SW480 (cell line): ENCODE measurements around the gene PCNX1.

Experiments
- DNase-seq: peaks from one replicate; pipeline ENCODE4 v3.0.0-alpha.2; 2016; ENCODE audit warnings: low spot score

Gene PCNX1

DNA sequence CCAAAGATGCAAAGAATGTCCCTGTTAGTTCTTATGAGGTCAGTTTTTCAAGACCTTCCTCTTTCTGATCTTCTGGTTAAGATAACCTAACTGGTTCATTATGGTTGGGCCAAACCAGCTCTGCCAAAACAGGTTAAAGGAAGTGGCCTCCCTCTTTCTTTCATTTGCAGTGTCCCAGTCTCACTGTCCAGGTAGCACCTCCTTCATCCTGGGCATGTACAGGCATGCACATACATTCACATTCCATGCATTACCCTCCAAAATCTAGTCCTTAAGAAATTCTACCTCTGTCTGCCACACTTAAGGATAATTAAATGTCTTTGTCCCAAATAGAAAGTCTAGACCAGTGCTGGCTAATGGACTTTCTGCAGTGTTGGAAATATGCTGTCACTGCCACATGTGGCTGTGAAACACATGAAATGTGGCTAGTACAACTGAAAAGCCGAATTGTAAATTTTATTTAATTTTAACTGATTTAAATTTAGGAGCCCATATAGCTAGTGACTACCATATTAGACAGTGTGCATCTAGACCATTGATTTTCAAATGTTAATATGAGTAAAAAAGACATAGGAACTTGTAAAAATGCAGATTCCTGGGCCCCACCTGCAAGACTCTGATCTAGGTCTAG, 169.3 kb downstream of the PCNX1 start:
- DNase-seq = no peak

DNA sequence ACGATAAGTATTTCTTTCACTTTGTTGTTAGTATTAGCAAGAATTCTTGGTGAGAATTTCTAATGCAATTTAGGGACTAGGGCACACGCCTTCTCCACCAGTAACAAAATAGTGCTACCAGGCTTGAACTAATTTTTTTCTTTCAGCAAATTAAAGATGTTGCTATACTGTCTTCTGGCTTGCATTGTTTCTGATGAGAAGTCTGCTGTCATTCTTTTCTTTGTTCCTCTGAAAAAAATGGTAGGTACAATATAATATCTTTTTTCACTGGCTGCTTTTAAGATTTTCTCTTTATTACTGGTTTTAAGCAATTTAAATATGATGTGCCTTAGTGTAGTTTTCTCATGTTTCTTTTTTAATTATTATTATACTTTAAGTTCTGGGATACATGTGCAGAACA, 171.2 kb downstream of the PCNX1 start:
- DNase-seq = peak; percentile 22

DNA sequence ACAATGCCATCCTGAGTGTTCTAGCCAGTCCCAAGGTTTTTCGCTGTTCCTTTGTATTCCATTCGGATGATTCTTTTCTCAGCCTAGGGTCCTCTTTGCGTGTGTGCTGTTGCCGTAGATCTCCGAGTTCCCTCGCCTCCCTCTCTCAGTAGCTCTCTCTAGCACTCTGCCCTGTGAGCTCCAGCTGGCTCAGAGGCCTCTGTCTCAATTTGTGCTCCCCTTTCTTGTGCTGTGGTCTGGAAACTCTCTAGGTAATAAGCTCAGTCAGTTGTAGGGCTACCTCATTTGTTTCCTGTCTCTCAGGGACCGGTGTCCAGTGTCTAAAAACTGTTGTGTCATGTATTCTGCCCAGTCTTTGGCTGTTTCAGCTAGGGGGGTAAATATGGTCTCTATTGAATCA, 179.3 kb downstream of the PCNX1 start:
- DNase-seq = no peak

DNA sequence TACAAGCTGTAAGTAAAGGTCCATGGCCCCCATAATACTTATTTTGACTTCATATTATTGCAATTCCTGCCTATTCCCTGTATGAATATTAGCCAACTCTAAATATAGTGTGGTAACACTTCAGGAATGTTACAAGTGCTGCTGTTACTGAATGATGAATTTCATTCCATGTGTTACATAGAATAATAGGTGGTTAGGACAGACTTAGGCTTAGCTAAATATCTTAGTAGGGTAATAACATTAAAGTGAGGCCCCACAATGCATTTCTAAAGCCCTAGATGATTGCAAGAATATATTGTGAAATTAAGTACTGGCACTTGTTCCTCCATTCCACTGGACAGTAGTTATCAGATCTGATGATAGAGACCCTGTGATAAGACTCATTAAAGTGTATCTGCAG, 182.7 kb downstream of the PCNX1 start:
- DNase-seq = no peak

DNA sequence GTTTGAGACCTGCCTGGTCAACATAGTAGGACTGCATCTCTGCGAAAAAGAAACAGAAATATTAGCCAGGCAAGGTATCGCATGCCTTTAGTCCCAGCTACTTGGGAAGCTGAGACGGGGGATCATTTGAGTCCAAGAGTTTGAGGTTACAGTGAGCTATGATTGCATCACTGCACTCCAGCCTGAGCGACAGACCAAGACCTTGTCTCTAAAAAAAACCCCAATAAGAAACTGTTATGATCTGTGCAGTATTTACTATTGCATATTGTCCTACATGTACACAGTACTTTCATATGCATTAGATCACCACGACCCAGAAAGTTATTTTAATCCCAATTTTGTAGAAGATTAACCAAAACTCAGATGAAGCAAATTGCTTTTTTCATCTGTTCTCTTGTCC, 187.5 kb downstream of the PCNX1 start:
- no peak for DNase-seq

DNA sequence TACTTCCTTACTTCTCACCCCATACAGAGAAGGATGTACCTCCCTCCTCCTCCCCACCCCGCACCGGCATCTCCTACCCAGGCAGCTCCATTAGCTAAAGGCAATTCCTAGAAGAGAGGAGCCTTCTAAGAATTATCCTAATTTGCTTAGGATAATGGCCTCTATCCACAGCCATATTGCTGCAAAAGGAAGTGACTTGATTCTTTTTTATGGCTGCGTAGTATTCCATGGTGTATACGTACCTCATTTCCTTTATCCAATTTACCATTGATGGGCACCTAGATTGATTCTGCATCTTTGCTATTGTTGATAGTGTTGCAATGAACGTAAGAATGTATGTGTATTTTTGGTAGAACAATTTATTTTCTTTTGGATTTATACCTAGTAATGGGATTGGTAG, 189.7 kb downstream of the PCNX1 start:
- no peak for DNase-seq

DNA sequence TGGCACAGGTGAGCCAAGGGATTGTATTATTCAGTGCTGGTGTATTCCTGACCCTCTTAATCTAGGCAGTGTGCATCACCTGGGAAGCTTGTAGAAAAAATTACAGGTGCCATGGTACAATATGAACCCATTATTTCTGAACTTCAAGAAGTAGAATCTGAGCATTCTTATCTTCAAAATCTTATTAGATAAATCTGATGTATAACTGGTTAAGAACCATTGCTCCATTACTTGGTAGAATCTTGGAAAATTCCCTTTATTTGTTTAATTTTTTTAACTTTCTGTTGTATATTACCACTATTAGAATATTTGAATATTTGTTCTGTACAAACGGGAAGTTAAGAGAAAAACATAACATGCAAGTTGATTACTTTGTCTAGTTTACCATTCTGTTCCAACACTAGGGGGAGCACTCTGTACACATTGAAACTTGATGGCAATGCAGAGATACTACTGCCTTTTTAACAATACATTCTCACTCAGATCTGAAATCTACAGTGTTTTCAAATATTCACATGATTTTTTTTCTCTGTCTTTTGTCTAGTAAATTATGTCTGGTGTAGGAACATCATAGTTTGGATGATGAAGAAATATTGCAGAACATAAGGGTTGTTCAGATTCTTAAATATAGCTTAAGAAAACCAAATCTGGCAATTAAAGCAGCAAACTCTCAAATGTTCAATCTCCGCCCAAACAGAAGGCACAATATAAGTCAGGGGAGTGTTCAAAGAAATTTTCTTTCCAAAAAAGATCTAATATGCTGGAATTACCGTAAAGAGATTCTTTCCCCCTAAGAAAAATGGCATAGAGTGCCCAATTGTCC, 196.6 kb downstream of the PCNX1 start:
- DNase-seq = peak; percentile 65

DNA sequence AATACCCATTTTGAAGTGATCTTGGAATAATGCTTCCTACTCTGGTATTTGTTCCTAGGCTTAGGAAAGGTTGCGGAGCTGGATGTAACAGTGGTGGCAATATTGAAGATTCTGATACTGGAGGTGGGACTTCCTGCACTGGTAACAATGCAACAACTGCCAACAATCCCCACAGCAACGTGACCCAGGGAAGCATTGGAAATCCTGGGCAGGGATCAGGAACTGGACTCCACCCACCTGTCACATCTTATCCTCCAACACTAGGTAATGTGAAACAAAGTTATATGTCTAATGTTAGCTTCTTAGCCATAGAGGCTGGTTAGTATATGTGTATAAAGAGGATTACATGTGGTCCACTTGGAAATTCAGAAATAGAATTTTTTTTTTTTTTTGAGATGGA, 197.9 kb downstream of the PCNX1 start:
- DNase-seq = no peak

DNA sequence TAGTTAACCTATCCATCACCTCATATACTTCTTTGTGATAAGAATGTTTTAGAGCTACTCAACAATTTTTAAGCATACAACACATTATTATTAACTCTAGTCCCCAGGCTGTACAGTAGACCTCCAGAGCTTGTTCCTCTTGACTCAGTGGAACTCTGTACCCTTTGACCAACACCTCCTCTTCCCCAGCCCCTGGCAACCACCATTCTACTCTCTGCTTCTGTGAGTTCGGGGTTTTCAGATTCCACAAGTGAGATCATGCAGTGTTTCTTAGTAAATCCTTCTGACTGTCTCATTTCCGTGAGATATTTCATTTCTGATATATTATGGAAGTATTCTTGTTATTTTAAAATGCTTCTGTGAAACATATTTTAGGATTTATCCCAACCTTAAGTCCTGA, 200.7 kb downstream of the PCNX1 start:
- no peak for DNase-seq

DNA sequence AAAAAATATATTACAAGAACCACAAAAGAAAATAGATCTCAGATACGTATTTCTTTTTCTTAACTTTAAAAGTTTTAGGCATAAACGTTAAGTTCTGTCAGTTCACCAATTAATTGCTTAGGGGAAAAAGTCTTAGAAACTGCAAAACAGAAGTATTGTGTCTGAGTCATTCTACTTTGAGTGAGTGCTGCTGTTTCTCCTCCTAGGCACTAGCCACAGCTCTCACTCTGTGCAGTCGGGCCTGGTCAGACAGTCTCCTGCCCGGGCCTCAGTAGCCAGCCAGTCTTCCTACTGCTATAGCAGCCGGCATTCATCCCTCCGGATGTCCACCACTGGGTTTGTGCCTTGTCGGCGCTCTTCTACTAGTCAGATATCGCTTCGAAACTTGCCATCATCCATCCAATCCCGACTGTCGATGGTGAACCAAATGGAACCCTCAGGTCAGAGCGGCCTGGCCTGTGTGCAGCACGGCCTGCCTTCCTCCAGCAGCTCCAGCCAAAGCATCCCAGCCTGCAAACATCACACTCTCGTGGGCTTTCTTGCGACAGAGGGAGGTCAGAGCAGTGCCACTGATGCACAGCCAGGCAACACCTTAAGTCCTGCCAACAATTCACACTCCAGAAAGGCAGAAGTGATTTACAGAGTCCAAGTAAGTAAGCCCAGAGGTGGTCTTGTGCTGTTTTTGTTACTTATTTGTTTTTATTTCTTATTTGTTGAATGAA, 201.3 kb downstream of the PCNX1 start:
- no peak for DNase-seq

DNA sequence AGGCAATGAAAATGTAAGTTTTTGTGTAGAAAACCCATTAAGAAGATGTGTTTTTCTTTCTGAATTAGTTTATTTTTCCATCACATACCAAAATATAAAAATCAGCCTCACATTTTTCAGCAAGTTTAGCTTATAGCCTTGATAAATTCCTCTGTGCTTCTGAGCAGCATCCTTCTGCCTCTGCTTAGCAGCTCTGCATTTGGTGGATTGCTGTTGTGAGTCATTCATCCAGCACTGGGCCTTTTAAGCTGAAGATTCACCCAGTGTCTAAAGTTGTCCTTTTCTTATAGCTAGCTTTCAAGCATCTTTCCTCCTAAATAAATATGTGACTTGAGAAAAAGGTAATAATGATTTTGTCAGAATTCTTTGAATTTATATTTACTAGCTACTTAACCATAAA, 206.1 kb downstream of the PCNX1 start:
- no peak for DNase-seq

DNA sequence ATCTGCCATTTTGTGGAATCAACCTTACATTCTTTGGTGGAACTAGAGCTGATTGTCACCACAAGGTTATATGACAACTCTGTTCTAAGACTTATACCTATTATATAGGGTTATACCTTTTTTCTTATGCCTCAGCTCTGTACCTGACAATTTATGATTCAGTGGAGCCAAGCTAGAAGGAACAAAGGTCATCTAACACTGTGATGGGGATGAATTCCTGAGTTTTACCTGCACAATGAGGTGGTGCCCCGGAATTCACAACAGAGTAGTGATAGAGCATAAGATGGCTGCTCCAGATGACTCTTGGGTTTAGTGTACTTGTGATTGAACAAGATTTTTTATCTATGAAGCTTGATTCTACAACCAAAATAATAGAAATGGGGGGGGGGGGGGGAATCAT, 207.3 kb downstream of the PCNX1 start:
- DNase-seq = no peak

DNA sequence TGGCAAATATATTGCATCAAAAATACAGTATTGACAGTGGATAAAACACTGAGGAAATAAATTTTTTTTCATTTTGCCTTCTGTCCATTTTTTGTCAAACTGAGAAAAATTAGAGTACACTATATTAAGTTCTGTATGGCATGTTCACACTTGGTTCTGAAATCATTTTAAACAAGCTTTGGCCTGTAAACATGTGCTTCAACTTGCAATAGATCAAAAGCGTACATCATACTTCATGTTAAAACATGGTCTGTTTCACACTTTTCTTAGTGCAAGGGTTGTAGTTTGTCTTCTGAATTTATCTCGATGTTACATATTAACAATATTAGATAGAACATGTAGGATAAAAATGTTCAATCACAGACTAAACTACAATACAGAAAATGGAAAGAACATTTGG, 208.0 kb downstream of the PCNX1 start:
- no peak for DNase-seq

DNA sequence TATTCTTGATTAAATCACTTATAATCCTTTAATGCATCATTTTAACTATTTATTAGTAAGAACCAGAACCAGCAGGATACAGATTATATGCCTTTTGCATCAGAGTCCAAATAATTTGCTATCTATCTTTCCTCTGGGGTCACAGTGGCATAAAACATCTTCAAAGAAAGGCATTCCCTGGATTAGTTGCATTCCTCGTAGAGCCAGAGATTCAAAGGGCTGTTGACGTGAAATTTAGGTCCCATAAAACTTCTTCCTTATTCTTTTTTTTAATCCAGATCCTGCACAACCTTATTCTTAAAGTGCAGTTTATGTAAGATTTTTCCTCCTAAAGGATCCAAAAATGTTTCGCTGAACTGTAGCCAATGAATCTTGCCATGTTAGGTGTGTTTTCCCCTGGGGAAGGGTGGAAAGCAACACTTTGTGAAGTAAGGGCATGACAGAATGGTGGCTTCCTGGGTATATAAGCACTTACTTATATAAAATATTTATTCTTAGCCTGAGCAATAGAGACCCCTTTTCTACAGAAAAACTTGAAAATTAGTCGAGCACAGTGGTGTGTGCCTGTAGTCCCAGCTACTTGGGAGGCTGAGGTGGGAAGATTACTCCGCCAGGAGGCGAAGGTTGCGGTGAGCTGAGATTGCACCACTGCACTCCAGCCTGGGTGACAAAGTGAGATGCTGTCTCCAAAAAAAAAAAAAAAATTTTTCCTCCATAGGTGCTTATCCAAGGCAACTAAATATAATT, 208.7 kb downstream of the PCNX1 start:
- no peak for DNase-seq

DNA sequence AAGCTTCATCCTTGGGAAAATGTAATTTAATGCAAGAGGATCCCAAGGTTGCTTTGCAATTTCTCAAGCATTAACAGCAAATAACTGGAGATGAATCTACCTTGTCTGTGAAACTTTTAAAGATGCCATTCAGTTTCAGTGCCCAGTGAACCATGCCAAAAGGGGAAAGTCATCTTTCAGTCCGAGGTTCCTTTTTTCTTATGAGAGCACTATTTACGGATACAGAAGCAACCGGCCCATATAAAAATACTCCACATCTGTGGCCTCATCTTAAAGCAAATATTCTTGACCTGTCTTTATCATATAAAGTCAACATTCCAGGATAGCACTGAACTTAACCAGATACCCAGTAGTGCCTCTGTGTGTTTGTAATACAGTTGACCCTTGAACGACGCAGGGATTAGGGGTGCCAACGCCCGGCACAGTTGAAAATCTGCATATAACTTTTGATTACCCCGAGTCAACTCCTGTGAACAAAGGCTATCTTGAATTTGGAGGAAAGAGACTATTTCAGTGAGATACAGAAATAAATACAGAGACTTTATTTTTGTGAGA, 209.4 kb downstream of the PCNX1 start:
- no peak for DNase-seq

DNA sequence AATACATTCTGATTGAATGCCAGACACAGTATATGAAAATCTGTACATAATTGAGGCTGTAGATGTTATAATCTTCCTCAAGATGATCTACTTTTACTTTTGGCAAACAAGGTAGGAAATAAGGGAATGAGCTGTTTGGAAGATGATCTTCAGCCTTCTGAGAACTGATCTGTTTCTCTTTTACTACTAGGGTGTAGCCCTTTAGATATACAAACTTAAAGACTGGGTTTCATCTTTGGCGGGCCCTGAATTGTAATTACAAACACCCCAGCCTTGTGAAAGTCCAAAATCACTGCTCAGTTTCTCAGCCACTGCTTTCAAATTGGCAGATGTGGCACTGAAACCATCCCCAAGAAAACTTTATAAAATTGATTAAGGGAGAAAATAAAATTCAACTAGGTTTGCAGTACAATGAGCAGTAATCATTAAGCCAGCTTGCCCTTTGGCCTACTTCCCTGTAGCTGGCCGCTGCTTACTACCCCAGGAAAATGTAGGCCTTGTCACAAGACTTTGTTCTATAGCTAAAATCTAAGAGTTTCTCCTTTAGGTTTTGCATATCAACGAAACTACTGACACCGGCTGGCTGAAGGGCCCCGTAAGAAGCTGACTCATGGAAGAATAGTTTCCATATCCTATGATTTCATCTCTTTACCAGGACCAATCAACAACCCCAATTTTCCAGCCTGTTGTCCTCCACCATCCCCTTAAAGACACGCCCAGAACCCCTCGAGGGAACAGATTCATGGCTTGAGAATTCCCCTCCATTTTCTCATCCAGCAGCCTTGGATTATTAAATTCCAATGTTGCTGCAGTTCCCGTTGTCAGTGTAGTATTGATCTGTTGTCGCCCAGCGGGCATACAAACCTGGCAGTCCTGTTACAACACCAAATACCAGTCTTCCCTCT, 210.8 kb downstream of the PCNX1 start:
- no peak for DNase-seq

DNA sequence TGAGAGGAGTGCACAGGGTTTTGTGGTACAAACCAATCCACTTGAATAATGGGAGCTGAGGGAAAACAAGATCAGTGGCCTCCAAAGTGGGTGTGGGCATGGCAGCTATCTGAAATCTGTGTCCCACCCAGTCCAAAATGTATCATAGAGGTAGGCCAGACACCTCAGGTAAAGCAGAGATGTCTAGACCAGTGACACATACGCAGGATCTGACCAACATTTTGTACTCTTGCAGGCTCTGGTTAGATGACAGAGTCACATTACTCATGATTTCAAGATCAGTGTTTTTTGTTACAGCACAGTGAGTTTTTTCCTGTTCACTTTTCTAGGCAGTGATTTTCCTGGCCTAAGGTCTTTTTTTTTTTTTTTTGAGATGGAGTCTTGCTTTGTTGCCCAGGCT, 211.8 kb downstream of the PCNX1 start:
- DNase-seq = no peak

DNA sequence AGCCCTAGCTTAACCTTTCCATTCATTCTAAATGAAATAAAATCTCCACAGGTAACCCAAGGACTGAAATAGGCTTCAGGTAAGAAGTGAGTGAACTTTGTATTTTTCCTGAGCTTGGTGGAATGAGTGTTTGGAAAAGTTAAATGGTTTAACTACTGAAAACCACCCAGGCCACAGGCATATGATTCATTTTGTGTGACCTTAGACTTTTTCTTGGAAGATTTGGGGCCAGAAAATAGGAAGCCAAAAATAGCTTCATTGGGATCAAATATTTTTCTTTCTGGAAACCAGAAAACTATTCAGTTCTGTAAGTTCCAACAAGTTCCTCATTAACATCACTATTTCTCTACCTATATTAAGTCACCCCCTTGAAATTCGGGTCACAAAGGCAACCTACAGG, 212.6 kb downstream of the PCNX1 start:
- DNase-seq = no peak

DNA sequence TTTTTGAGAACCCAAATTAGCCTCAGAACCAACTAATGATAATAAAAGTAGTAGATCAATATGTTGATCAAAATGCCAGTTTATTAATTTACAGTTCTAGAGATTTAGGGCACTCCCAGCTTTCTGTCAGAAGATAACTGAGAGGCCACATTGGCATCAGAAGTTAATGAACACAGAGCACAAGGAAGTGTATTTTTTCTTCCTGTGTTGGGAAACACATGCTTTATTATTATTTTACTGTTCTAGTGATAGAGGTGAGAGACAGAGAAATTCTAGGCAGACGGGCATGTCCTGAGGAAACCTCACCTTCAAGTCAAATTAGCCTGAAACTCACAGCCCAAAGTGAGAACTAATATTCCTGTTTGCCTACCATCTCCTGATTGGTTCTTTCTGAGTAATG, 213.7 kb downstream of the PCNX1 start:
- DNase-seq = no peak

DNA sequence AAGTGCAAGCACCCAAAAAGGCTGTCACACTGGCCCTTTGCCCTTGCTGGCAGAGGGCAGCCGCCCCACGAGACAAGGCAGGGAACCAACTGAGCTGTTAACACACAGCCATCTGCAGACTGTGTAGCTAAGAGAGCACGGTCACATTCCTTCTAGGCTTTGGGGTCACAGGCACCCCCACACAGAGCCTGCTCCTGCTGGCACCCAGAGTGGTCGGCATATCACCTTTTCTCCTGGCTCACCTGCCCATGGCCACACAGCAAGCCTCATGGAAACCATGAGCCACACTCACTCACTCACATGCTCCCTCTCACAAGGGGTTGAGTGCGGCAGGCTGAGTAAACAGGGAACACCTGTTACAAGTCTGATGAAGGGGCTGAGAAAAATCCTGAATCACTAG, 214.5 kb downstream of the PCNX1 start:
- no peak for DNase-seq

DNA sequence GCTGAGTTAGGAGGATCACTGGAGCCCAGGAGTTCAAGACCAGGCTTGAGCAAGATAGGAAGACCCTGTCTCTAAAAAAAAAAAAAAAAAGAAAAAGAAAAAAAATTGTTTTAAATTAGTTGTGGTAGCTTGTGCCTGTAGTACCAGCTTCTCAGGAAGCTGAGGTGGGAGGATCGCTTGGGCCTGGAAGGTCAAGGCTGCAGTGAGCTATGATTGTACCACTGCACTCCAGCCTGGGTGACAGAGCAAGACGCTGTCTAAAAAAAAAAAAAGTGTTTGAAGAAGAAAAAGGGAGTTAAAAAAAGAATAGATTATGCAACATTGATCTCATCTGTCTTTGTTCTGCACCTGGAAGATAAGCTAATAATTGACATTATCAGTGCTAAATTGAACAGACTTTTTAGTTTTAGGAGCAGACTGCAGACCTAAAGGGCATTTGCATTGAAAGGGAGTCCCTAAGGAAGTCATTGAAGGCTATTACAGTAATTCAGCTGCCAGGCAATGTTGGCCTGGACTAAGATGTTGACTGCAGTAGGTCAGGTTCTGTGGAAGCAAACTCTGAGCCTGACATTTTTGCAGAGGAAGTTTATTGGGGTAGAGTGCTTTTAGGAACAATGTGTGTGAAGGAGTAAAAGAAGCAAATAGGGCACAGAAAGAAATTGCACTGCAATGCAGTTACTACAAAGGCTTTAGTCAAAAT, 215.8 kb downstream of the PCNX1 start:
- DNase-seq = no peak
